Measurements from ENCODE around the gene RALGDS.
"Not testable (repeated sequence)": the region's sequence is repeated elsewhere in the genome, so short reads cannot be mapped to it uniquely, and the experiment has no call there.

RALGDS gene

DNA sequence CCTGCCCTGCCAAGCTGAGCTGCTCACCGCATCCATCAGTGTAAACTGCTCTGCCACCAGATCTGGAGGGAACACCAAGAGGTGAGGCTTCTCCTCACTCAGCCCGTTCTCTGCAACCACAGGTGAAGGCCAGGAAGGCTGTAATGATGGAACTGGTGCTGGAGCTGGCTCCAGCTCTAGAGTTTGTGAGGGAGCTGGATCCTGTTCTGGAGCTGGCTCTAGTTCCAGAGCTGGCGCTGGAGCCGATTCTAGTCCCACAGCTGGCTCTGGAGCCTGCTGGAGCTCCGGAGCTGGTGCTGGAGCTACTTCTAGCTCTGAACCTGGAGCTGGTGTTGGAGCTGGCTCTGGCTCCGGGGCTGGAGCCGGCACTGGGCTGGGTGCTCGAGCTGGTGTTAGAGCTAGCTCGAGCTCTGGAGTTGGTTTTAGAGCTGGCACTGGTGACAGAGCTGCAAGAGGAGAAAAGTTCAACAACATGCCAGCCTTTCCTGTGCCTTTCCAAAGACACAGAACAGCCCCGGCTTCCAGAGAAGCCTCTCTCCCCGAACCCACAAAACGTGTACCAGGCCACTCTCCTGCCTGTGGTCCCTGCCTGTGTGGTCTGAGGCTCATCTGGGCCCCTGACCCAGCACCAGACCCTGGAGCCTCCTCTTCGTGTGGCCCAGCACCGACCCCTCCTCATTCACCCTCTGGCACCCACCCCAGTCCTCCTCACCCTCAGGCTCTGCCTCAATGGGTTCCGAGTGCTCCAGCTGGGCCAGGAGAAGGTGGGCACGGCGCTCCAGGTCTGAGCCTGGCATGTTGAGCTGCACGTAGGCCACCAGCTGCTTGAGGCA is 12.9 kb downstream of the RALGDS start:
- no peak for DNase-seq (ENCODE audit: low read depth, low spot score)

- DNase-seq (ENCODE audit: low read depth, low spot score) = no peak
Measured at GRCh38 chr9:133107245-133107722, 13.8 kb downstream of the RALGDS start.

DNA sequence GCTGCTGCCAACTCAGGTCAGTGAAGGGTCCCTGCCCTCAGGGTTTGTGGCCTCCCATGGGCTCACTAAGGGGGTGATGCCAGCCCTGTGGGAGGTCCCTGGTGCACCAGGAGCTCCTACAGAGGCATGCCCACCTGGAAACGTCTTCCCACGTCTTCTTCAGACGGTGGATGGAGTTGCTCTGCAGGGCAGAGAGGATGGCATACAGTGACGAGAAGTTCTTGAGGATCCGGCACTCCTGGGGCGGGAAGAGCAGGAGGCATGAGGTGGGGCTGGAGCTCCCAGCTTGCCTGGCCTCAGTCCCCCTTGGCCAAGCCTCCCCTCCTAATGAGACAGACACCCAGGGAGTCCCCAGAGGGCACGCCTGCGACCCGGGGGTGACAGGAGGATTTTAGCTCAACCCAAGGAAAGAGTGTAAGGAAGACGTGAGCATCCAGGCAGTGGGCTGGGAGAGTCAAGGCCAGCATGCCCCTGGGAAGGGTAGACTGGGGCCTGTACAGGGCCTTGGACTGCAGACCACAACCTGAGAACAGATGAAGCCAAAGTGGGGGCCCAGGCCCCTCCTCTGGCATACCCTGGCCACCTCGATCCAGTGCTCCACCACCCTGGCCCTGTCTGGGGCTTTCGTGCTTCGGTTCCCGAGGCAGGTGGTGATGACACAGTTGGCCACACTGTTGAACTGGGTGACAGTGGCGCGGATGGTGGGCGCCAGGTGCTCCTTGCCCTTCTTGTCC is 14.4 kb downstream of the RALGDS start:
- no peak for DNase-seq (ENCODE audit: low read depth, low spot score)

GRCh38 chr9:133105461-133105770 is 15.6 kb downstream of the RALGDS start:
- no peak for DNase-seq (ENCODE audit: low read depth, low spot score)

DNA sequence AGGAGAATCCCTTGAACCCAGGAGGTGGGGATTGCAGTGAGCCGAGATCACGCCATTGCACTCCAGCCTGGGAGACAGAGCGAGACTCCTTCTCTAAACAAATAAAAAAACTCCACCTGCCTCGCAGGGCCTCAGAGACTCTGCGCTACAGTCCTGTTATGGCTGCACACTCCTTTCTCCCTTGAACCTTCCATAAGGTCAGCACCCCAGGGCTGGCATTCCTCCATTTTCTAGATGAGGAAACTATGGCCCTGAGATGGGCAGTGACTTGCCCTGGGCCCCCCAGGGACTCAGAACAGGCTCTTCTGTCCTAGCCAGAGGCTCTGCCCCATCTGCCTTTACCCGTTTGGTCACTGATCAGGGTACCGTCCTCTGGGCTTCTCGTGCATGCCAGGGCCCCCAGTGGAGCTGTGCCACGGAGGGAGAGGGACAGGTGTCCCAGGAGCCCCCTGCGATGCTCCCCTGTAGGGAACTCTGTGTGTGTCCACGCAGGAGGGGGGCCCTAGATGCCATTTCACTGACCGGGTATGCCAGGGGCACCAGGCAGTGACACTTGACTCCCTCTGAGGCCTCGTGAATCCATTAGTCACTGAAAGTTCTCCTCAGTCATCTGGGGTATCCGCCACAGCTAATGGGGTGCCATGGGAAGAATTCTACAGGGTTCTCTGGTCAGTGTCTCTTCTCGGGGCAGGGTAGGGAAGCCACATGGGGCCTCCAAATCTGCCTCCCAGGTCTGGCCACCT is 16.2 kb downstream of the RALGDS start:
- no peak for DNase-seq (ENCODE audit: low read depth, low spot score)

- DNase-seq (ENCODE audit: low read depth, low spot score) = no peak
Measured at GRCh38 chr9:133103987-133104505, 17.0 kb downstream of the RALGDS start.

DNA sequence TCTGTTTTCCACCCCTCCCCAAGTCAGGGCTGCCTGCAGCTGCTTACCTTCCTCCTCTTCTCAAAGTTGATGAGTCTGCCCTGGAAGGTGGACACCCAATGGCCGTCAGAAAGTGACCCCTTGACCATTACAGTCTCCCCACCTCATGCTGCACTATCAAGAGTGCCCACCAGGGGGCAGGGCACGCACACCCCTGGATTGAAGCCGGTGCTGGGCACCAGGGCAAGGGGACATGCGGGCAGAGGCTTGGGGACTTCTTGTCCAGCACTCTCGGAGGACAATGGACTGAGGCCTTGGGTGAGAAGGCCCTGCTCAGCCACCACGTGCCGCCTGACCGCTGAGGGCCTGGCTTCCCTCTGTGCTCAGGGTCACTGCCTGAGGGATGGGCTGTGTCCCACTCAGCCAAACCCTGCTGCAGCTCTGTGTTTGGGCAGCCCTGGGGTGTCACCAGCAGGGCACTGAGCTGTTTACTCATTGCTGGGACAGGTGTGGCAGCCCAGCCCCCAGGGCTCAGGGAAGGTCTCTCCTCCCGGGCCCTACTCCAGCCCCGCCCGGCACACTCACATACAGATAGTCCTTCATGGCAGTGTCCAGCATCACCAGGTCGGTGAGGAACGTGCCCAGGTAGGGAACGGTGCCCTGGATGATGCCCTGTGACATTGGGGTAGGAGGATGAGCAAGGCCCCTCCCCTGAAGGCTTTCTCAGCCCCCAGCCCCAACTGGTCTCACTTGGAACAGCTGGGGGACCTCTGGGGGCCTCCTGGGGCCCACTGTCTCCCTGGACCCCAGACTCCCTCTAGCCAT is 17.7 kb downstream of the RALGDS start:
- DNase-seq (ENCODE audit: low read depth, low spot score) = no peak

GRCh38 chr9:133102190-133103021 is 18.6 kb downstream of the RALGDS start:
- DNase-seq (ENCODE audit: low read depth, low spot score) = no peak

GRCh38 chr9:133101356-133102189 is 19.5 kb downstream of the RALGDS start:
- no peak for DNase-seq (ENCODE audit: low read depth, low spot score)

GRCh38 chr9:133100506-133101355 is 20.3 kb downstream of the RALGDS start:
- no peak for DNase-seq (ENCODE audit: low read depth, low spot score)

GRCh38 chr9:133099726-133100505 is 21.1 kb downstream of the RALGDS start:
- no peak for DNase-seq (ENCODE audit: low read depth, low spot score)

DNA sequence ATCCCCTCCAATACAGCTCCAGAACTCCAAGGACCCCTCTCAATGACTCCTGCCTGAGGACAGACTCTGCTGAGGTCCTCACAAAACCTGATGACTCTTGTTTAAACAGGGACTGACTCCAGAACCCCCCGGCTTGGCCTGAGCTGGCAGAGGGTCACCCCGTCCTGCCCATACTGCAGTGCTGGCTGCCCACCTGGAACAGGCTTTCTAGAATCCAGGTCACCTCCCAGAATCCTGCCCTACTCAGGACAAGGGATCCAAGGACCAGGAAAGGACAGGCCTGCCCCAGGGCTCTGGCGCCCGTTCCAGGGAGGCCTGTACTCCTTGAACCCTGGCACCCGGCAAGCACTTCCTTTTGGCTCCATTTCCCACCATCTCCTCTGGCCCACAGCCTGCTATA is 22.2 kb downstream of the RALGDS start:
- DNase-seq (ENCODE audit: low read depth, low spot score) = no peak

DNA sequence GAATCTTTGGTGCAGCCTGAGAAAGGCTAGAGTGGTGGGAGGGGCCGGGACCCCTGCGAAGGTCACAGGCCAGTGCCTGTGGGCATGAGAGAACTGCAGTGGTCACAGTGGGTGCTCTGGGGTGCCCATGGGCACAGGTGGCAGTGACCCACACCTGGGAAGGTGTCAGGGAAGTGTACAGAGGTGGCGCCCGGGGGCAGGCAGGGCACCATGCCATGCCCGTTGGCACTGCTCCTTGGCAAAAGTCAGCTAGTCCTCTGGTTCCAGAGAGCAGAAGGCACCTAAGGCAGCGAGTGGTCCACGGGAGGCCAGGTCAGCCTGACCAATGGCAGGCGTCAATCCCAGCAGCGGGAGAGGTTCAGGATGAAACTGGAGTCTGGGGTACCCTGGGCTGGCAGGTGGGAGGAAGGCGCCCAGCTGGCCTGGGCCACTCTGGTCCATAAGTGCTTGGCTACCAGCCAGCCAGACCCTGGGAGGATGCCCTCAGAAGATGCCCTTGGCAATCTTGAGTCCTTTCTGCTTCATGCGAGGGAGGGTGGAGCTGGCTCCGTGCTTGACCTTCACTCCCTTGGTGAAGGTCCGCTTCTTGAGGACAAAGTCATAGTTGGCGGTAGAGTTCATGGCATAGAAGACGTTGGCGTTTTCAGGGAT is 22.8 kb downstream of the RALGDS start:
- no peak for DNase-seq (ENCODE audit: low read depth, low spot score)

DNA sequence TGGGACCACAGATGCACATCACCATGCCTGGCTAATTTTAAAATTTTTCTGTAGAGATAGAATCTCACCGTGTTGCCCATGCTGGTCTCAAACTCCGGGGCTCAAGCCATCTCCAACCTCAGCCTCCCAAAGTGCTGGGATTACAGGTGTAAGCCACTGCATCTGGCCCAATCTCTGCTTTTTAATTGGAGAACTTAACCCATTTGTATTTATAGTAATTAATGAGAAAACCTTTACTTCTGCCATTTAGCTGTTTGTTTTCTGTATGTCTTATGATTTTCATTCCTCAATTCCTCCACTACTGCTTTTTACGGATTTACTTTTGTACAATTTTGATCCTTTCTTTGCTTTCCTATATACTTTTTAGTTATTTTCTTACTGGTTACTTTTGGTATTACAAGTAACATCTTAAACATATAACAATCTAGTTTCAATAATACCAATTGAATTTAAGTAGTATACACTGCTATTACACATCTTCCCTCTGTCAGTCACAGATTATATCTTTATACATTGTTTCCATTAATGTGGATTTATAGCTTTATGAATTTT is 26.1 kb downstream of the RALGDS start:
- DNase-seq (ENCODE audit: low read depth, low spot score) = no peak

DNA sequence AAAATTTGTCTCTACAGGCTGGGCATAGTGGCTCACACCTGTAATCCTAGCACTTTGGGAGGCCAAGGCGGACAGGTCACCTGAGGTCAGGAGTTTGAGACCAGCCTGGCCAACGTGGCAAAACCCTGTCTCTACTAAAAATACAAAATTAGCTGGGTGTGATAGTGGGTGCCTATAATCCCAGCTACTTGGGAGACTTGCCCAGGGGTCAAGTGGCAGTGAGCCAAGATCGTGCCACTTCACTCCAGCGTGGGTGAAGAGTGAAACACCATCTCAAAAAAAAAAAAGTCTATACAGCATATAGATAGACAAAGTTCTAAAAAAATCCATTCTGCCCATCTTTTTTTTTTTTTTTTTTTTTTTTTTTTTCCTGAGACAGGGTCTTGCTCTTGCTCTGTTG is 26.7 kb downstream of the RALGDS start:
- DNase-seq (ENCODE audit: low read depth, low spot score) = not testable (repeated sequence)

- no peak for DNase-seq (ENCODE audit: low read depth, low spot score)
Measured at GRCh38 chr9:133090752-133091385, 30.2 kb downstream of the RALGDS start.

All from activated naive CD8-positive, alpha-beta T cell treated with anti-CD3 and anti-CD28 coated beads, Interleukin-2, amount 50 U/mL, for 16 hours (primary cell).